Endothelial cell of umbilical vein (primary cell): Measurements from ENCODE around the gene CXXC5.

ENCODE experiments used
- EZH2 ChIP-seq: IDR thresholded peaks from 2 replicates; pipeline ENCODE4 v1.6.1; 2012; ENCODE audit warnings: borderline replicate concordance, low read depth, mild to moderate bottlenecking, moderate library complexity, low read length, inconsistent platforms; ENCODE audit not compliant: severe bottlenecking
- FOS ChIP-seq: IDR thresholded peaks from 2 replicates; pipeline ENCODE4 v1.6.1; 2011; ENCODE audit warnings: mild to moderate bottlenecking, low read length, moderate library complexity, borderline replicate concordance; ENCODE audit not compliant: insufficient read depth
- GATA2 ChIP-seq: IDR thresholded peaks from 2 replicates; pipeline ENCODE4 v1.7.0; 2011; ENCODE audit warnings: low read depth, mild to moderate bottlenecking, moderate library complexity, mixed read lengths, low read length; ENCODE audit not compliant: insufficient read length, insufficient read depth
- TF ChIP-seq, protein P1 (sequence below), 2 donors: IDR thresholded peaks; 1 replicate in 1 of 2; 2 replicates in 1 of 2; pipeline ENCODE4 v1.5.1; 2011; ENCODE audit warnings: low read length in 2 of 2, mild to moderate bottlenecking in 2 of 2, moderate library complexity in 2 of 2, control low read depth in 1 of 2, inconsistent platforms in 1 of 2, low read depth in 1 of 2; ENCODE audit not compliant: insufficient read depth in 1 of 2; ENCODE audit errors: extremely low read depth in 1 of 2
- TF ChIP-seq, protein P2 (sequence below): IDR thresholded peaks from 2 replicates; pipeline ENCODE4 v1.6.1; 2011; ENCODE audit not compliant: insufficient read depth, insufficient read length

DNA sequence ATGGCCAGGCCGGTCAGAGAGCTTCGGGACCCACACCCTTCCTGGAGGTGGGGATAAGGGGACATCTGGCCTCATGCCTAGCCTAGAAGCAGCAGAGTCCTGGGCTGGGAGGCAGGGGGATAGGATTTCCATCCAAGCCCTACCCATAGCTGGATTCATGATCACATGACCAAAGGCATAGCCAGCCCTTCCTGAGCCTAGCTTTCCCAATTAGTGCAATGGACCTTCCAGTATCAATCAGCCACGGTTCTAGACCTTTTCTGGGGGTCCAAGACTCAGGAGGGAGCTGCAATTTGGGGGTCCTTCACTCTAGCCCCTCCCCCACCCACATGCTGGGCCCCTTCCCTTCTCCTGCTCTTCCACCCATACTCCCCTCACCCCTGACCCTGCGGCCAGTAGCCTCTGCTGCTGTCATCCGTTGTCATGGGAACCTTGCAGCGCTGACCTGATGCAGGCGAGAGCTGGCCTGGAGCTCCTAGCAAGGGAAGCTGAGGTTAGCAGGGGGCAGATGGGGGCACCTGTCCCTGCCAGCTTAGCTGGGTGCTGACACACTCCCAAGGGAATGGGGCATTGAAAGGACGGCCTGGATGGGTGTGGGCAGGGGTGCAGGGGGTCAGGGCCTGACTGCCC, 44.6 kb downstream of the CXXC5 start:
- TF ChIP-seq, protein P1, sequence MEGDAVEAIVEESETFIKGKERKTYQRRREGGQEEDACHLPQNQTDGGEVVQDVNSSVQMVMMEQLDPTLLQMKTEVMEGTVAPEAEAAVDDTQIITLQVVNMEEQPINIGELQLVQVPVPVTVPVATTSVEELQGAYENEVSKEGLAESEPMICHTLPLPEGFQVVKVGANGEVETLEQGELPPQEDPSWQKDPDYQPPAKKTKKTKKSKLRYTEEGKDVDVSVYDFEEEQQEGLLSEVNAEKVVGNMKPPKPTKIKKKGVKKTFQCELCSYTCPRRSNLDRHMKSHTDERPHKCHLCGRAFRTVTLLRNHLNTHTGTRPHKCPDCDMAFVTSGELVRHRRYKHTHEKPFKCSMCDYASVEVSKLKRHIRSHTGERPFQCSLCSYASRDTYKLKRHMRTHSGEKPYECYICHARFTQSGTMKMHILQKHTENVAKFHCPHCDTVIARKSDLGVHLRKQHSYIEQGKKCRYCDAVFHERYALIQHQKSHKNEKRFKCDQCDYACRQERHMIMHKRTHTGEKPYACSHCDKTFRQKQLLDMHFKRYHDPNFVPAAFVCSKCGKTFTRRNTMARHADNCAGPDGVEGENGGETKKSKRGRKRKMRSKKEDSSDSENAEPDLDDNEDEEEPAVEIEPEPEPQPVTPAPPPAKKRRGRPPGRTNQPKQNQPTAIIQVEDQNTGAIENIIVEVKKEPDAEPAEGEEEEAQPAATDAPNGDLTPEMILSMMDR (IDR thresholded peaks at IDR 0.05; ENCODE audit: extremely low read depth in 1 of 2, insufficient read depth in 1 of 2, low read depth in 1 of 2, low read length in 2 of 2): no peak
- TF ChIP-seq GATA2 (no peak), FOS (no peak), EZH2 (no peak)
- TF ChIP-seq, protein P2, sequence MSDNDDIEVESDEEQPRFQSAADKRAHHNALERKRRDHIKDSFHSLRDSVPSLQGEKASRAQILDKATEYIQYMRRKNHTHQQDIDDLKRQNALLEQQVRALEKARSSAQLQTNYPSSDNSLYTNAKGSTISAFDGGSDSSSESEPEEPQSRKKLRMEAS: no peak
